HEK293 (cell line): ENCODE data around the gene TNS1.

Source experiments
- HOXD13 ChIP-seq: sonication (generic); formaldehyde crosslinking; IDR thresholded peaks from 2 replicates; pipeline ENCODE4 v1.8.0; 2022; ENCODE audit warnings: missing genetic modification reagents, borderline replicate concordance
- IKZF3 ChIP-seq: fragments of 450-650 bp; IDR thresholded peaks from 2 replicates; pipeline ENCODE4 v1.5.0; 2018; ENCODE audit warnings: missing biosample characterization, mild to moderate bottlenecking, missing genetic modification characterization, moderate library complexity
- ZNF214 ChIP-seq: fragments of 450-650 bp; formaldehyde crosslinking; IDR thresholded peaks from 2 replicates; pipeline ENCODE4 v1.5.1; 2017; ENCODE audit warnings: missing biosample characterization, mild to moderate bottlenecking, missing genetic modification characterization, borderline replicate concordance
- ZNF335 ChIP-seq: fragments of 450-650 bp; formaldehyde crosslinking; conservative IDR thresholded peaks from 2 replicates; pipeline ENCODE4 v1.5.1; 2016; ENCODE audit warnings: missing biosample characterization, missing genetic modification characterization
- ZNF433 ChIP-seq: fragments of 450-650 bp; formaldehyde crosslinking; IDR thresholded peaks from 2 replicates; pipeline ENCODE4 v1.5.1; 2016; ENCODE audit warnings: missing biosample characterization, missing genetic modification characterization, low read depth
- ZNF624 ChIP-seq: fragments of 450-650 bp; formaldehyde crosslinking; IDR thresholded peaks from 2 replicates; pipeline ENCODE4 v1.5.1; 2017; ENCODE audit warnings: missing biosample characterization, missing genetic modification characterization
- TF ChIP-seq, protein P1 (sequence below): fragments of 450-650 bp; formaldehyde crosslinking; IDR thresholded peaks from 2 replicates; pipeline ENCODE4 v1.5.1; 2016; ENCODE audit warnings: missing biosample characterization, missing genetic modification characterization
- TF ChIP-seq, protein P2 (sequence below): fragments of 450-650 bp; formaldehyde crosslinking; IDR thresholded peaks from 2 replicates; pipeline ENCODE4 v1.5.1; 2017; ENCODE audit warnings: missing biosample characterization, missing genetic modification characterization

DNA sequence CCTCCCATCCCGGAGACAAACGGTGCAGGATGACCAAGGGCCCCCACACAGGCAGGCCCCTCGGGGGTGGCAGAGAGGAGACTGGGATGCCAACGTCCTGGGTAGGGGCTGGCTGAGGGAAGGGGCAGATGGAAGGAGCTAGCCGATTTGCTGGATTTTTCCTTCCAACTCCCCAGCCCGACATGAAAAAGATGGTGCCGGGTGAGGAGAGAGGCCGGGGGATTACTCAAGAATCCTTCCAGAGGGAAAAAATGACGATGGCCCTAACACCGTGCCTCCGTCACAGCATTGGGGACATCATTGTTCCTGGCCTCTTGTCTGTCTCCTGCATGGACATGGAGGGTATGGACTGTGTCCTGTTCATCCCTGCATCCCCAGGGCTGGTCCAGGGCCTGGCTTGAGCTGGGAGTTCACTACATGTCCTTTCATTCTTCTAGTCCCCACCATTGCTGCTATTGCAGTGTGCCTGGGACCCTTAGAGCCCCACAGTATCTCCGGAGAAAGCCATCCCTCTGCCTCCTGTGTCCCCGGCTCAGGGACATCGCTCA, 217.7 kb downstream of the TNS1 start:
- TF ChIP-seq ZNF433 (tag by site-specific recombination), result no peak
- TF ChIP-seq HOXD13 (CRISPR knock-in tag), result no peak
- TF ChIP-seq IKZF3 (tag by site-specific recombination), result no peak
- TF ChIP-seq ZNF335, result no peak
- TF ChIP-seq, protein P1, sequence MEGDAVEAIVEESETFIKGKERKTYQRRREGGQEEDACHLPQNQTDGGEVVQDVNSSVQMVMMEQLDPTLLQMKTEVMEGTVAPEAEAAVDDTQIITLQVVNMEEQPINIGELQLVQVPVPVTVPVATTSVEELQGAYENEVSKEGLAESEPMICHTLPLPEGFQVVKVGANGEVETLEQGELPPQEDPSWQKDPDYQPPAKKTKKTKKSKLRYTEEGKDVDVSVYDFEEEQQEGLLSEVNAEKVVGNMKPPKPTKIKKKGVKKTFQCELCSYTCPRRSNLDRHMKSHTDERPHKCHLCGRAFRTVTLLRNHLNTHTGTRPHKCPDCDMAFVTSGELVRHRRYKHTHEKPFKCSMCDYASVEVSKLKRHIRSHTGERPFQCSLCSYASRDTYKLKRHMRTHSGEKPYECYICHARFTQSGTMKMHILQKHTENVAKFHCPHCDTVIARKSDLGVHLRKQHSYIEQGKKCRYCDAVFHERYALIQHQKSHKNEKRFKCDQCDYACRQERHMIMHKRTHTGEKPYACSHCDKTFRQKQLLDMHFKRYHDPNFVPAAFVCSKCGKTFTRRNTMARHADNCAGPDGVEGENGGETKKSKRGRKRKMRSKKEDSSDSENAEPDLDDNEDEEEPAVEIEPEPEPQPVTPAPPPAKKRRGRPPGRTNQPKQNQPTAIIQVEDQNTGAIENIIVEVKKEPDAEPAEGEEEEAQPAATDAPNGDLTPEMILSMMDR (tag by site-specific recombination), result no peak
- TF ChIP-seq, protein P2, sequence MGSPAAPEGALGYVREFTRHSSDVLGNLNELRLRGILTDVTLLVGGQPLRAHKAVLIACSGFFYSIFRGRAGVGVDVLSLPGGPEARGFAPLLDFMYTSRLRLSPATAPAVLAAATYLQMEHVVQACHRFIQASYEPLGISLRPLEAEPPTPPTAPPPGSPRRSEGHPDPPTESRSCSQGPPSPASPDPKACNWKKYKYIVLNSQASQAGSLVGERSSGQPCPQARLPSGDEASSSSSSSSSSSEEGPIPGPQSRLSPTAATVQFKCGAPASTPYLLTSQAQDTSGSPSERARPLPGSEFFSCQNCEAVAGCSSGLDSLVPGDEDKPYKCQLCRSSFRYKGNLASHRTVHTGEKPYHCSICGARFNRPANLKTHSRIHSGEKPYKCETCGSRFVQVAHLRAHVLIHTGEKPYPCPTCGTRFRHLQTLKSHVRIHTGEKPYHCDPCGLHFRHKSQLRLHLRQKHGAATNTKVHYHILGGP (tag by site-specific recombination), result no peak
- no peak for TF ChIP-seq ZNF214 (tag by site-specific recombination)
- no peak for TF ChIP-seq ZNF624 (tag by site-specific recombination)
